Measurements from ENCODE around the gene NUDT16L1. TPM values are rescaled to one million over a fixed set of nuclear protein-coding genes. Genes with fewer than 3 reads are reported as not detected.

NUDT16L1 gene
- total RNA-seq, 1 donor from 2014 or later, result 24.0 TPM

DNA sequence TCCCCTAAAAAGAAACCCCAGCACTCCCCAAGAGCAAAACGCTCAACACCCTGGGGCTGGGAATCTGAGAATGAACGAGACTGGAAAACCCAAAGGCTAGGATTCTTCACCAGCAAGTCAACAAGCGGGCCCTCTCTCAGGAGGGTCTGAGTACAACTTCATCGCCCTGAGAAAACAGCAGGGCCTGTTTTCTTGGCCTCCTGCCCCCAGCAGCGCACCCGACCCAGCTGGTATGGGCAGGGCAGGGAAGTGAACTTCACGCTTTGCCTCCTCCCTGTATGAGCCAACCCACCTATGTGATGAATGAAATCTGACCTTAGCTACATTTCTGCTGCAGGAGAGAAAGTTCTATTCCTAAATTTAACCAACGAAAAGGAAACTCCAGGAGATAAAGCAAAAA lies 11.1 kb downstream of the NUDT16L1 start:
- TF ChIP-seq, protein P1, sequence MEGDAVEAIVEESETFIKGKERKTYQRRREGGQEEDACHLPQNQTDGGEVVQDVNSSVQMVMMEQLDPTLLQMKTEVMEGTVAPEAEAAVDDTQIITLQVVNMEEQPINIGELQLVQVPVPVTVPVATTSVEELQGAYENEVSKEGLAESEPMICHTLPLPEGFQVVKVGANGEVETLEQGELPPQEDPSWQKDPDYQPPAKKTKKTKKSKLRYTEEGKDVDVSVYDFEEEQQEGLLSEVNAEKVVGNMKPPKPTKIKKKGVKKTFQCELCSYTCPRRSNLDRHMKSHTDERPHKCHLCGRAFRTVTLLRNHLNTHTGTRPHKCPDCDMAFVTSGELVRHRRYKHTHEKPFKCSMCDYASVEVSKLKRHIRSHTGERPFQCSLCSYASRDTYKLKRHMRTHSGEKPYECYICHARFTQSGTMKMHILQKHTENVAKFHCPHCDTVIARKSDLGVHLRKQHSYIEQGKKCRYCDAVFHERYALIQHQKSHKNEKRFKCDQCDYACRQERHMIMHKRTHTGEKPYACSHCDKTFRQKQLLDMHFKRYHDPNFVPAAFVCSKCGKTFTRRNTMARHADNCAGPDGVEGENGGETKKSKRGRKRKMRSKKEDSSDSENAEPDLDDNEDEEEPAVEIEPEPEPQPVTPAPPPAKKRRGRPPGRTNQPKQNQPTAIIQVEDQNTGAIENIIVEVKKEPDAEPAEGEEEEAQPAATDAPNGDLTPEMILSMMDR (IDR thresholded peaks at IDR 0.05), result no peak
- intact Hi-C loops (cut with DNase I), result no loop called here
- H3K27ac ChIP-seq, result no peak overlapping the region
- H3K27me3 ChIP-seq, result no peaks in the 10 kb centered on the region
- ATAC-seq (no peak), DNase-seq (no peak)
- H3K36me3 ChIP-seq, result peaks cover 59% of the 10 kb centered on the region
- H3K9me3 ChIP-seq, result no peaks in the 10 kb centered on the region
- no peak overlapping the region for H3K4me3 ChIP-seq
- H3K4me1 ChIP-seq, result no peaks in the 10 kb centered on the region

DNA sequence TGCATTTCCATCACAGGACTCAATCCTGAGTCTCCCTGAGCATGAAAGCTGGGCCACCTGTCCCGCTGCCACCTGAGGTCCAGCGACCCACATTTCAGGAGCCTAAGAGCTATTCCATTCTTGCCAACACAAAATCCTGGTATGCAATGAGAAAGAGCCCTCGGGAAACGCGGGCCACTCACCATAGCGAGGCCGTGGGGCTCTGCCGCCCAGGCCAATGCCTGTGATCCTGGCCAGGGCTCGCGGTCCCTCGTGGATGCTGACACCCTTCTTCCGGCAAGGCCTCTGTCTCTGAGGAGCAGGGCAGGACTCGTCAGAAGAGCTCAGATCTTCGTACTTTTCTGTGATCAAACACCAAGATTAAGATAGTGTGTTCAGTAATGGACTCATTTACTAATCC lies 11.6 kb downstream of the NUDT16L1 start:
- no peak overlapping the region for H3K4me3 ChIP-seq
- no peaks in the 10 kb centered on the region for H3K27me3 ChIP-seq
- intact Hi-C loops (cut with DNase I), result no loop called here
- H3K27ac ChIP-seq, result no peak overlapping the region
- no peak for DNase-seq
- H3K9me3 ChIP-seq, result no peaks in the 10 kb centered on the region
- ATAC-seq, result no peak
- TF ChIP-seq, protein P1 (IDR thresholded peaks at IDR 0.05), result no peak
- H3K36me3 ChIP-seq, result peaks cover 59% of the 10 kb centered on the region
- no peaks in the 10 kb centered on the region for H3K4me1 ChIP-seq

DNA sequence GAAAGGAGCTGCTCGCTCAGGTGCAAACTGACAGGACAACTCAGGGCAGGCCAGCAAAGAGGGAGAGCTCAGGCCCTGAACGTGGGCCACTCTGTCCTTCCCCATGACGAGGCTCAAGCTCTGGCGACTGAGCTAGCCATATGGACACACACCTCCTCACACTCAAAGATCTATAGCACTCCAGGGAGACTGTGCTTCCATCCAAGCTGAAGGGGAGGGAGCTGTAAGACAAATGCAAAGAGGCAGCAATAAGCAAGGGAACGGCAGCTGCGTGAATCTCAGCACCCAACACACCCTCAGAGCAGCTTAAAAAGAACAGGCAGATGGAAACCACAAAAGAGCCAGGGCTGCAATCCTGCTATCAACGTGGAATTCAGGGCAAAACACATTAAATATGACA lies 13.5 kb downstream of the NUDT16L1 start:
- Histone ChIP-seq H3K27ac (no peak overlapping the region), H3K4me3 (no peak overlapping the region), H3K27me3 (no peaks in the 10 kb centered on the region), H3K4me1 (no peaks in the 10 kb centered on the region), H3K9me3 (no peaks in the 10 kb centered on the region), H3K36me3 (peaks cover 52% of the 10 kb centered on the region)
- no peak for DNase-seq
- no peak for ATAC-seq
- TF ChIP-seq, protein P1 (IDR thresholded peaks at IDR 0.05), result no peak
- intact Hi-C loops (cut with DNase I), result no loop called here

DNA sequence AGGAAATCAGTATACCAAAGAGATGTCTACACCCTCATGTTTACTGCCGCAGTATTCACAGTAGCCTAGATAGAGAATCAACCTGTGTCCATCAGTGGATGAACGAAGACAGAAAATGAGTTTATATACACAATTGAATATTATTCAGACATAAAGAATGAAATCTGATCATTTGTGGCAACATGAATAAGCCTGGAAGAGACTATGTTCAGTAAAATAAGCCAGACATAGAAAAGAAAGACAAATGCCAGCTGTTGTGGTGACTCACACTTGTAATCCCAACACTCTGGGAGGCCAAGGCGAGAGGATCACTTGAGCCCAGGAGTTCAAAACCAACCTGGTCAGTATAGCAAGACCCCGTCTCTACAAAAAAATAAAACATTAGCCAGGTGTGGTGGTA lies 16.1 kb downstream of the NUDT16L1 start:
- peaks cover 66% of the 10 kb centered on the region for H3K36me3 ChIP-seq
- H3K4me1 ChIP-seq, result no peaks in the 10 kb centered on the region
- DNase-seq (no peak), ATAC-seq (no peak)
- no peaks in the 10 kb centered on the region for H3K27me3 ChIP-seq
- no peak overlapping the region for H3K4me3 ChIP-seq
- TF ChIP-seq, protein P1 (IDR thresholded peaks at IDR 0.05), result no peak
- no peaks in the 10 kb centered on the region for H3K9me3 ChIP-seq
- no peak overlapping the region for H3K27ac ChIP-seq
- intact Hi-C loops (cut with DNase I), result no loop called here

DNA sequence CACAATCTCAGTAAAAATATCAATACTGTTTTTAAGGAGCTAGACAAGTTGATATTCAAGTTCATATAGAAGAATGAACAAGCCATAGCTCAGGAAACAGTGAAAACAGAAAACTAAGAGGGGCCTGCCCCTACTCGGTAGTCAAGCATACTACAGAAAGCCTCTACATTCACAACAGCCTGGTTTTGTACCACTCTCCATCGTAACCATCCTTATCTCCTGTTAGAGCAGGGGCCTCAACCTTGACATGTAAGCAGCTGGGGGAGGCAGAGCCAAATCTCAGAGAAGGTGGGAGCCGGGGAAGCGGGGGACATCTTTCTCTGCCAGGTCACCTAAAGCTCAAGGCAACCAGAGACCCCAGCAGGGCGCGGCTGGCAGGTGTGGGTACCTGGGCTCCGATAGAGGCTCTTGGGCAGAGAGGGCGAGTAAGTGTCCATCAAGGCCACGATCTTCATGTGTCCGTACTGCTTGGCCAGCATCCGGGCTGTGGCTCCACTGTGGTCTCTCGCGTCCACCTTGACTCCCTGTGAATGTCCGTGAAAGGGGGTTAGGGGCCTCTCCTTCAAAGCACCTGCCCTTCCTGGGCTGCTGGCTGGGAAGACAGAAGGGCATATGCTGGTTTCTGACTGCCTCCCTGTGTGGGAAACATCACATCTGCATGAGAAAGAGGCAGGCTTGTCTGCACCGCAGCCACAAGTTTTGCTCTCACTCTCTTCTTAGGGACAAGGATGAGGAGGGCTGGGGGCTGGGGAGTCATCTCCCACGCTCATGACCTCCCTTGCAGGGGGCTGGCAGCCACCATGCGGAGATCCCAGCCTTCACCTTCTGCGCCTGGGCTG lies 20.5 kb downstream of the NUDT16L1 start:
- Histone ChIP-seq H3K27me3 (no peaks in the 10 kb centered on the region), H3K9me3 (no peaks in the 10 kb centered on the region), H3K27ac (no peak overlapping the region), H3K36me3 (peaks cover 57% of the 10 kb centered on the region), H3K4me3 (no peak overlapping the region), H3K4me1 (no peaks in the 10 kb centered on the region)
- no peak for DNase-seq
- intact Hi-C loops (cut with DNase I), result no loop called here
- TF ChIP-seq, protein P1 (IDR thresholded peaks at IDR 0.05), result no peak
- ATAC-seq, result peak; percentile 25

Measured in upper lobe of right lung (tissue), 1 donor.